GM19035 (cell line): ENCODE results near the gene GGT5.
"Not testable (repeated sequence)": the region's sequence is repeated elsewhere in the genome, so short reads cannot be mapped to it uniquely, and the experiment has no call there.

Experiments
- ATAC-seq: cut with Tn5 transposase; IDR thresholded peaks from one replicate; pipeline ENCODE4 v1.9.1; 2021; ENCODE audit not compliant: unreplicated experiment

Gene GGT5

GRCh38 chr22:24245030-24245431 is at the start of gene GGT5:
TSS of gene GGT5 (minus strand) at chr22:24245082. CDS start at chr22:24244725, 357 bp downstream.
- not testable (repeated sequence) for ATAC-seq

- ATAC-seq: not testable (repeated sequence)
These were observed 47.4 kb upstream of the GGT5 start for GRCh38 chr22:24292202-24292830.

GRCh38 chr22:24291515-24292201 is 46.8 kb upstream of the GGT5 start:
- no peak for ATAC-seq

GRCh38 chr22:24290459-24290858 is 45.6 kb upstream of the GGT5 start:
- ATAC-seq: no peak

- no peak for ATAC-seq
These were observed 44.9 kb upstream of the GGT5 start for GRCh38 chr22:24289741-24290163.

- ATAC-seq: no peak
These were observed 44.2 kb upstream of the GGT5 start for GRCh38 chr22:24289114-24289513.

GRCh38 chr22:24287801-24288200 is 42.9 kb upstream of the GGT5 start:
- not testable (repeated sequence) for ATAC-seq

GRCh38 chr22:24287212-24287611 is 42.3 kb upstream of the GGT5 start:
- not testable (repeated sequence) for ATAC-seq

- ATAC-seq: no peak
These were observed 40.4 kb upstream of the GGT5 start for GRCh38 chr22:24285245-24285644.

- ATAC-seq: no peak
These were observed 39.9 kb upstream of the GGT5 start for GRCh38 chr22:24284747-24285203.

GRCh38 chr22:24282401-24282800 is 37.5 kb upstream of the GGT5 start:
- no peak for ATAC-seq

- ATAC-seq: not testable (repeated sequence)
These were observed 35.5 kb upstream of the GGT5 start for GRCh38 chr22:24280363-24280762.

- ATAC-seq: not testable (repeated sequence)
These were observed 30.0 kb upstream of the GGT5 start for GRCh38 chr22:24274696-24275405.

GRCh38 chr22:24273906-24274305 is 29.0 kb upstream of the GGT5 start:
- not testable (repeated sequence) for ATAC-seq

GRCh38 chr22:24273031-24273430 is 28.1 kb upstream of the GGT5 start:
- not testable (repeated sequence) for ATAC-seq

- ATAC-seq: no peak
These were observed 26.5 kb upstream of the GGT5 start for GRCh38 chr22:24271386-24271854.

- ATAC-seq: peak; percentile 88
These were observed 25.9 kb upstream of the GGT5 start, which contains the start of gene SPECC1L for GRCh38 chr22:24270556-24271385. TSS of gene SPECC1L (plus strand) at chr22:24270831. CDS start at chr22:24302232, 31,401 bp downstream.

- not testable (repeated sequence) for ATAC-seq
These were observed 21.6 kb upstream of the GGT5 start for GRCh38 chr22:24266495-24266894.

GRCh38 chr22:24265734-24266133 is 20.9 kb upstream of the GGT5 start:
- no peak for ATAC-seq

GRCh38 chr22:24264329-24264896 is 19.5 kb upstream of the GGT5 start:
- ATAC-seq: not testable (repeated sequence)
